Endometrium (tissue), 2 donors: ENCODE measurements around the gene MALL.
"Not testable (repeated sequence)": the region's sequence is repeated elsewhere in the genome, so short reads cannot be mapped to it uniquely, and the experiment has no call there.

Experiments used
- FAIRE-seq: peaks from 2 replicates; lab custom pipeline; 2012; peaks lifted over from hg19 to GRCh38; lab: Jason Lieb, UNC
- donor health status: control.
- donor health status: control.

Gene MALL

GRCh38 chr2:110097506-110098220, 18.0 kb downstream of the MALL start:
- no peak for FAIRE-seq

- FAIRE-seq, result no peak
These were observed 19.5 kb downstream of the MALL start for GRCh38 chr2:110095994-110096633.

GRCh38 chr2:110094884-110095534, 20.6 kb downstream of the MALL start:
- FAIRE-seq, result not testable (repeated sequence)

- FAIRE-seq, result not testable (repeated sequence)
These were observed 21.7 kb downstream of the MALL start for GRCh38 chr2:110093924-110094323.

GRCh38 chr2:110090164-110090563, 25.5 kb downstream of the MALL start:
- FAIRE-seq, result not testable (repeated sequence)

GRCh38 chr2:110083757-110084156, 31.9 kb downstream of the MALL start:
- FAIRE-seq, result not testable (repeated sequence)

- FAIRE-seq, result not testable (repeated sequence)
These were observed 32.5 kb downstream of the MALL start for GRCh38 chr2:110083162-110083561.

GRCh38 chr2:110078104-110078503, 37.5 kb downstream of the MALL start:
- not testable (repeated sequence) for FAIRE-seq

GRCh38 chr2:110075896-110076295, 39.7 kb downstream of the MALL start:
- not testable (repeated sequence) for FAIRE-seq

GRCh38 chr2:110069869-110070268, 45.8 kb downstream of the MALL start:
- FAIRE-seq, result not testable (repeated sequence)

GRCh38 chr2:110068153-110068552, 47.5 kb downstream of the MALL start:
- FAIRE-seq, result not testable (repeated sequence)

GRCh38 chr2:110062332-110062731, 53.3 kb downstream of the MALL start:
- FAIRE-seq, result not testable (repeated sequence)

GRCh38 chr2:110060550-110060949, 55.1 kb downstream of the MALL start:
- FAIRE-seq, result not testable (repeated sequence)

GRCh38 chr2:110059694-110060358, 55.8 kb downstream of the MALL start:
- not testable (repeated sequence) for FAIRE-seq

- not testable (repeated sequence) for FAIRE-seq
These were observed 56.5 kb downstream of the MALL start for GRCh38 chr2:110059009-110059693.

- not testable (repeated sequence) for FAIRE-seq
These were observed 57.6 kb downstream of the MALL start for GRCh38 chr2:110058034-110058433.

- not testable (repeated sequence) for FAIRE-seq
These were observed 59.7 kb downstream of the MALL start for GRCh38 chr2:110055819-110056408.

GRCh38 chr2:110054521-110055407, 60.9 kb downstream of the MALL start:
- not testable (repeated sequence) for FAIRE-seq

- not testable (repeated sequence) for FAIRE-seq
These were observed 61.9 kb downstream of the MALL start for GRCh38 chr2:110053688-110054087.

GRCh38 chr2:110052166-110052565, 63.5 kb downstream of the MALL start:
- not testable (repeated sequence) for FAIRE-seq
